PC-3 (cell line): ENCODE measurements around the gene CEL.

Experiments
- EZH2 ChIP-seq: fragments of 300-600 bp; sonication (generic); IDR thresholded peaks from one replicate; pipeline ENCODE4 v1.6.1; 2017; ENCODE audit warnings: antibody characterized with exemption, mild to moderate bottlenecking, low read length; ENCODE audit not compliant: unreplicated experiment
- TF ChIP-seq, protein P1 (sequence below): fragments of 300-600 bp; sonication (generic); conservative IDR thresholded peaks from 2 replicates; pipeline ENCODE4 v1.5.1; 2017; ENCODE audit warnings: antibody characterized with exemption, low read depth, mild to moderate bottlenecking, low read length

DNA sequence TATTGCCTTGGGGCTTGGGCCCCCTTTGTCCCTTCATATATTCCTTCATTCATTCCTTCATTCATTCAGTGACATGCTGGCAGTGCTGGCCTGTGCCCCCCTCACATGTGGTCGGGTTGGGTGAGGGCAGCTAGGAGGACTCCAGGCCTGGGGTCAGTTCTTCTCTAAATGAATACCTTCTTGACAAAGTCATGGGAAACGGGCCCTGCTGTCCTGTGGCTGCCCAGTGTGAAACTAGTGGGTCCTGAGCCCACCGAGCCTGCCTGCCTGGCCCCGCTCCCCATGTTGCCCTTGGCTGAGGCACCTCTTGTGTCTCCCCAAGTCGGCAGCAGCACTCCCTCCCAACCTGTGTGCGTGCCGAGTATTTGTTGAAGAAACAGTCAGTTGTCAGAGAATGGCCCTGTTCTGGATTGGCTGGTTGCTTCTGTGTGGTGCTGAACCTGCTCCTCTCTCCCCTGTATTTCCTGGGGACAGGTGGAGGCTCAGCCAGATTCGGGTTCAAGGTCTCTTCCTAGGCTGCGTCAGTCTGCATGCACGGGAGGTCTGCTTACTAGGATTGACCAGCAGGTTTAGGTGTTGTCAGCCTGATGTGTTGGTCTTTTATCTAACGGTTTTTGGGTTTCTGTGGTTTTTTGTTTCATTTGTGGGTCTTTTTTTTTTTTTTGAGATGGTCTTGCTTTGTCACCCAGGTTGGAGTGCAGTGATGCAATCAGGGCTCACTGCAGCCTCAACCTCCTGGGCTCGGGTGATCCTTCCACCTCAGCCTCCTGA lies 3.0 kb upstream of the CEL start:
- TF ChIP-seq, protein P1, sequence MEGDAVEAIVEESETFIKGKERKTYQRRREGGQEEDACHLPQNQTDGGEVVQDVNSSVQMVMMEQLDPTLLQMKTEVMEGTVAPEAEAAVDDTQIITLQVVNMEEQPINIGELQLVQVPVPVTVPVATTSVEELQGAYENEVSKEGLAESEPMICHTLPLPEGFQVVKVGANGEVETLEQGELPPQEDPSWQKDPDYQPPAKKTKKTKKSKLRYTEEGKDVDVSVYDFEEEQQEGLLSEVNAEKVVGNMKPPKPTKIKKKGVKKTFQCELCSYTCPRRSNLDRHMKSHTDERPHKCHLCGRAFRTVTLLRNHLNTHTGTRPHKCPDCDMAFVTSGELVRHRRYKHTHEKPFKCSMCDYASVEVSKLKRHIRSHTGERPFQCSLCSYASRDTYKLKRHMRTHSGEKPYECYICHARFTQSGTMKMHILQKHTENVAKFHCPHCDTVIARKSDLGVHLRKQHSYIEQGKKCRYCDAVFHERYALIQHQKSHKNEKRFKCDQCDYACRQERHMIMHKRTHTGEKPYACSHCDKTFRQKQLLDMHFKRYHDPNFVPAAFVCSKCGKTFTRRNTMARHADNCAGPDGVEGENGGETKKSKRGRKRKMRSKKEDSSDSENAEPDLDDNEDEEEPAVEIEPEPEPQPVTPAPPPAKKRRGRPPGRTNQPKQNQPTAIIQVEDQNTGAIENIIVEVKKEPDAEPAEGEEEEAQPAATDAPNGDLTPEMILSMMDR, result no peak
- no peak for TF ChIP-seq EZH2
